Measurements from ENCODE around the gene PEAK3.

The PEAK3 gene

DNA sequence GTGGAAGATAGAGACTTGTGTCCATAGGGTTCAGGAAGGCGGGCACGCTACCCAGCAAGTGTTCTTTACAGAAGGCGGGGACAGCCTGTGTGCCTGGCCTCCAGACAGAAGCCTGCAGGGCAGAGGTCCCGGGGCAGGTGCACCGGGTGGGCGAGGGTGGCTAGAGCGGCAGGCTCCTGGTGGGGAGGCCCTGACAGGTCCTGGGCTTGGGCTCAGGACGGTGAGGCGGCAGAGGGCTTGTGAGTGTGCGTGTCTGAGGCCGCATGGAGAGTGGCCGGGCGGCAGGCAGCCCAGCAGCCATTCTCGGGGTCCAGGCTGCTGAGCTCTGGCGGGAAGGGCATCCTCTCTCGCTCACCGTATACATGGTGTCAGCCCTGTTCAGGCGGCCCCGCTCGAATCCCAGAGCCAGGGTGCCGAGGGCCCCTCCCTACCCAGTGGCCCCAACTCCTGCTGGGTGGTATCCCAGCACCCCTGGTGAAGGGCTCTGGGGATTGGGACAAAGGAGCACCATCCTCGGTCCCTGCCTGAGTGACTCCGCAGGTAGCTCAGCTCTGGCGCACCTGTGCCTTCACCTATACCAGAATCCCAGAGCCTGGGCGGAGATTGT is 35.9 kb downstream of the PEAK3 start:
- no peak for DNase-seq (ENCODE audit: extremely low read depth, low read depth)
- TF ChIP-seq, protein P1, sequence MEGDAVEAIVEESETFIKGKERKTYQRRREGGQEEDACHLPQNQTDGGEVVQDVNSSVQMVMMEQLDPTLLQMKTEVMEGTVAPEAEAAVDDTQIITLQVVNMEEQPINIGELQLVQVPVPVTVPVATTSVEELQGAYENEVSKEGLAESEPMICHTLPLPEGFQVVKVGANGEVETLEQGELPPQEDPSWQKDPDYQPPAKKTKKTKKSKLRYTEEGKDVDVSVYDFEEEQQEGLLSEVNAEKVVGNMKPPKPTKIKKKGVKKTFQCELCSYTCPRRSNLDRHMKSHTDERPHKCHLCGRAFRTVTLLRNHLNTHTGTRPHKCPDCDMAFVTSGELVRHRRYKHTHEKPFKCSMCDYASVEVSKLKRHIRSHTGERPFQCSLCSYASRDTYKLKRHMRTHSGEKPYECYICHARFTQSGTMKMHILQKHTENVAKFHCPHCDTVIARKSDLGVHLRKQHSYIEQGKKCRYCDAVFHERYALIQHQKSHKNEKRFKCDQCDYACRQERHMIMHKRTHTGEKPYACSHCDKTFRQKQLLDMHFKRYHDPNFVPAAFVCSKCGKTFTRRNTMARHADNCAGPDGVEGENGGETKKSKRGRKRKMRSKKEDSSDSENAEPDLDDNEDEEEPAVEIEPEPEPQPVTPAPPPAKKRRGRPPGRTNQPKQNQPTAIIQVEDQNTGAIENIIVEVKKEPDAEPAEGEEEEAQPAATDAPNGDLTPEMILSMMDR (IDR thresholded peaks at IDR 0.05; ENCODE audit: low read depth, low read length) = no peak

DNA sequence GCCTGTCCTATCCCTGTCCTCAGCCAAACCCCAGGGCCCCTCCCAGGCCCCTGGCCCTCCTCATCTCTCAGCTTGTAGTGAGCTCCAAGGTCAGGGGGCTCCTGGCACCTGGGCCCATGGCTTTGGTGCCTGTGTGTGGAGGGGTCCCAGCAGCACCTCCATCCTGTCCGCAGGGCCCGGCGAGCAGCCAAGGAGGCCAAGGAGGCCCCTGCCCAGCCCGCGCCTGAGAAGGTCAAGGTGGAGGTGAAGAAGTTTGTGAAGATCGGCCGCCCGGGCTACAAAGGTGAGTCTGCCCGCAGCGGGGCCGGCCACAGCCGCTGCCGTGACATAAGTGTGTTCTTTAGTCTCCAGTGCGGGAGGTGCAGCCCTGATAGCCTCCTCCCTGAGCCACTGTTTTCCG is 36.7 kb downstream of the PEAK3 start:
- no peak for DNase-seq (ENCODE audit: extremely low read depth, low read depth)
- TF ChIP-seq, protein P1 (IDR thresholded peaks at IDR 0.05; ENCODE audit: low read depth, low read length) = no peak

DNA sequence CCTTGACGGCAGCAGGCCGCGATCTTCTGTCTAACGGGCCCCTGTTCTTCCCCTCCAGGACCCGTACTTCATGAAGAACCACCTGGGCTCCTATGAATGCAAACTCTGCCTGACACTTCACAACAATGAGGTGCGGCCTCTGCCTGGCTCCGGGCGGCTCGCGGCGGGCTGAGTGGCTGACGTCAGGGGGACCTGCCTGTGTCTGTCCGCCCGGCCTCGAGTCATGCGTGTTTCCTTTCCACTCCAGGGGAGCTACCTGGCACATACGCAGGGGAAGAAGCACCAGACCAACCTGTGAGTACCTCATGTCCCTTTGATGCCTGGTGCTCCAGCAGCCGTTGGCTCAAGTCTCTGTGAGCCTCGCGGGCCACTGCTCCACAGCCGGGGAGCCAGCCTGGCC is 37.5 kb downstream of the PEAK3 start:
- no peak for DNase-seq (ENCODE audit: extremely low read depth, low read depth)

DNA sequence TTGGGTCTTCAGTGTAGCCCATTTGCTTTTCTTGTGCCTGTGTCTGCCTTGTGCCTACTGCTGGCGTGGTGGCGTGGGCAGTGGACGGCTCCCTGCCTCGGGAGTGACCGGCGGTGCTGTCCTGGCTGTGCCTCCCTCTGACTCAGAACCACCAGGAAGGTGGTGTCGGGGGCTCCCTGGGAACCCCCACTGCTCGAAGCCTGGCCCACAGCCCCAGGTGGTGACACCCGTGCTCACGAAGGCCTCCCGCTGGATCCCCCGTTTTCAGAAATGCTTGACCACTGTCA is 37.9 kb downstream of the PEAK3 start:
- DNase-seq (ENCODE audit: extremely low read depth, low read depth) = no peak
- TF ChIP-seq, protein P1 (IDR thresholded peaks at IDR 0.05; ENCODE audit: low read depth, low read length) = no peak

More for the DNA sequence above, 37.5 kb downstream of the PEAK3 start:
- TF ChIP-seq, protein P1 (IDR thresholded peaks at IDR 0.05; ENCODE audit: low read depth, low read length) = no peak

DNA sequence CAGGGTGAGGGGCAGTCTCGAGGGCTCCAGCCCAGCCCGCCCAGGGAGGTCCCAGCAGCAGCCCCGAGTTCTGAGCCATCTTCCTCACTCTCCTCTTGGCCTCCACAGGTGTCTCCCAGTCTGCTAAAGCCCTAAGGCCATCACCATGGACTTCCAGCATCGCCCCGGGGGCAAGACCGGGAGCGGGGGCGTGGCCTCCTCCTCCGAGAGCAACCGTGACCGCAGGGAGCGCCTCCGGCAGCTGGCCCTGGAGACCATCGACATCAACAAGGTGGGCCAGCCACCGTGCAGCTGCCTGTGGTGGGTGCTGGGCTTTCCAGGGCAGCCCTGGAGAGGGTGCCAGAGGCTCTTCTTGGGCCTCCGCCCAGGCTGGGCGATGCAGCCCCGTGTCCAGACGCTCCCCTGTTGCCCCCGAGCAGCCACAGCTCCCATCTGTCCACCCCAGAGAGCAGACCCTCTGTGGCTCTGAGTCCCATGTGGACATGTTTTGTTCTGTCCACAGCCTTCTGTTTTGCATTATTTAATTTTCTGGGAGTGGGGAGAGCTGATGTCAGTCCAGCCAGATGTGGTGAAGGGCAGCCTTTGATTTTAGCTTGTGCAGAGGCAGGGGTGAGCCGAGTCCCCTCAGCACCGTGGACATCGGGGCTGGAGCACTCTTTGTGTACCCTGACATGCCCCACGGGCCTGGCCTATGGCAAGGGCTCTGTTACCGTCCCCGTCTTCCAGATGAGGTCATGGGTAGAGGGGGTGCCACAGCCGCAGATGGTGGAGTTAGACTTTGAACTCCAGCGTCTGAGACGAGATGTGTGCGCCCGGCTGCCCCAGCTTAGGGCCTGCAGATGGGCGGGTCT is 38.5 kb downstream of the PEAK3 start:
- TF ChIP-seq, protein P1 (IDR thresholded peaks at IDR 0.05; ENCODE audit: low read depth, low read length) = no peak
- DNase-seq (ENCODE audit: extremely low read depth, low read depth) = no peak

DNA sequence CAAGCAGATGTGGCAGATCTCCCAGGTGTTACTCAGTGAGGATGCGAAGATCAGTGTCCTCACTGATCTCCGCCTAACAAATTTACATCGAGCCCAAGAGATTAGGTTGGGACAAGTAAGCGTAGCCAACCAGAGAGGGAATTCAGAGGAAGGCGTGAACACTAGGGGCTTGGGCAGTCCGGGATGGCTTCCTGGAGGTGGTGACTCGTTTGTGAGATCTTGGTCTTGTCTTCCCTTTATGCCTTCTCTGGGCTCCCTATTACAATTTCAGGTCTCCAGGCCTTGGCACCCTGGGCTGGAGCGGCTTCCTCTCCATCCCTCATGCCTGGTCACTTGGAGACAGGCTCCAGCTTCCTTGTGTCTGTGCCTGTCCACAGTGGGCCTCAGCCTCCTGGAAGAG is 39.2 kb downstream of the PEAK3 start:
- DNase-seq (ENCODE audit: extremely low read depth, low read depth) = no peak
- TF ChIP-seq, protein P1 (IDR thresholded peaks at IDR 0.05; ENCODE audit: low read depth, low read length) = no peak

DNA sequence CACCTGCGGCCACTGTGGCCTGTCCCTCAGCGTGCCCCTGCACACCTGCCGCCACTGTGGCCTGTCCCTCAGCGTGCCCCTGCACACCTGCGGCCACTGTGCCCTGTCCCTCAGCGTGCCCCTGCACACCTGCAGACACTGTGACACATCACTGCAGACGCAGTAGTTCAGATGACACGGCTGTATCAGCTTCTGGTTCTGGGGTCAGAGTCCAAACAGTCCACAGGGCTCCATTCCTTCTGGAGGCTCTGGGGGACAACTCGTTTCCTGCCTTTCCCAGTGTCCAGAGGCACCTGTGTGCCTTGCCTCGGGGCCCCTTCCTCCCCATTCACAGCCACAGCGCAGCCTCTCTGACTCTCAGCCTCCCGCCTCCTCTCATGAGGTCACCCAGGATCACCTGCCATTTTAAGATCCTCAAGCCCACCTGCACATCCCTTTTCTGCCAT is 39.9 kb downstream of the PEAK3 start:
- TF ChIP-seq, protein P1 (IDR thresholded peaks at IDR 0.05; ENCODE audit: low read depth, low read length) = no peak
- no peak for DNase-seq (ENCODE audit: extremely low read depth, low read depth)

All from AG09319 (cell line).